Nephron progenitor cell (in vitro differentiated cells): ENCODE measurements around the gene FARP2.
"Not testable (repeated sequence)": the region's sequence is repeated elsewhere in the genome, so short reads cannot be mapped to it uniquely, and the experiment has no call there.

ENCODE experiments used
- DNase-seq: peaks from one replicate; pipeline ENCODE4 v3.0.0; 2021
- H3K27ac Mint-ChIP-seq: 2 replicates; pipeline ENCODE4 v1.8.0; 2021; ENCODE audit warnings: mild to moderate bottlenecking, moderate library complexity, mixed read lengths
- H3K27me3 Mint-ChIP-seq: 2 replicates; pipeline ENCODE4 v1.8.0; 2021; ENCODE audit warnings: mild to moderate bottlenecking, low read depth, mixed read lengths; ENCODE audit not compliant: poor library complexity
- H3K36me3 Mint-ChIP-seq: 2 replicates; pipeline ENCODE4 v1.8.0; 2021; ENCODE audit warnings: low read depth, mixed read lengths
- H3K4me1 Mint-ChIP-seq: 2 replicates; pipeline ENCODE4 v1.8.0; 2021; ENCODE audit warnings: mixed read lengths
- H3K4me3 Mint-ChIP-seq: 2 replicates; pipeline ENCODE4 v1.8.0; 2021; ENCODE audit warnings: mild to moderate bottlenecking, moderate library complexity, mixed read lengths
- H3K9me3 Mint-ChIP-seq: 2 replicates; pipeline ENCODE4 v1.8.0; 2021; ENCODE audit warnings: mild to moderate bottlenecking, moderate library complexity, mixed read lengths
- TF ChIP-seq, protein P1 (sequence below): fragments of 200-600 bp; sonication (generic); IDR thresholded peaks from 2 replicates; pipeline ENCODE4 v1.5.0; 2021; ENCODE audit warnings: antibody characterized with exemption

Gene FARP2

GRCh38 chr2:241399941-241400922 lies 44.1 kb downstream of the FARP2 start:
- H3K4me1 Mint-ChIP-seq, result no peaks in the 10 kb centered on the region
- no peak overlapping the region for H3K27ac Mint-ChIP-seq
- no peaks in the 10 kb centered on the region for H3K9me3 Mint-ChIP-seq
- no peak for DNase-seq
- H3K27me3 Mint-ChIP-seq, result peaks cover 5% of the 10 kb centered on the region
- H3K36me3 Mint-ChIP-seq, result peaks cover 15% of the 10 kb centered on the region
- TF ChIP-seq, protein P1, sequence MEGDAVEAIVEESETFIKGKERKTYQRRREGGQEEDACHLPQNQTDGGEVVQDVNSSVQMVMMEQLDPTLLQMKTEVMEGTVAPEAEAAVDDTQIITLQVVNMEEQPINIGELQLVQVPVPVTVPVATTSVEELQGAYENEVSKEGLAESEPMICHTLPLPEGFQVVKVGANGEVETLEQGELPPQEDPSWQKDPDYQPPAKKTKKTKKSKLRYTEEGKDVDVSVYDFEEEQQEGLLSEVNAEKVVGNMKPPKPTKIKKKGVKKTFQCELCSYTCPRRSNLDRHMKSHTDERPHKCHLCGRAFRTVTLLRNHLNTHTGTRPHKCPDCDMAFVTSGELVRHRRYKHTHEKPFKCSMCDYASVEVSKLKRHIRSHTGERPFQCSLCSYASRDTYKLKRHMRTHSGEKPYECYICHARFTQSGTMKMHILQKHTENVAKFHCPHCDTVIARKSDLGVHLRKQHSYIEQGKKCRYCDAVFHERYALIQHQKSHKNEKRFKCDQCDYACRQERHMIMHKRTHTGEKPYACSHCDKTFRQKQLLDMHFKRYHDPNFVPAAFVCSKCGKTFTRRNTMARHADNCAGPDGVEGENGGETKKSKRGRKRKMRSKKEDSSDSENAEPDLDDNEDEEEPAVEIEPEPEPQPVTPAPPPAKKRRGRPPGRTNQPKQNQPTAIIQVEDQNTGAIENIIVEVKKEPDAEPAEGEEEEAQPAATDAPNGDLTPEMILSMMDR, result no peak
- no peak overlapping the region for H3K4me3 Mint-ChIP-seq

GRCh38 chr2:241408849-241409248 lies 52.8 kb downstream of the FARP2 start:
- peaks cover 6% of the 10 kb centered on the region for H3K4me1 Mint-ChIP-seq
- H3K27ac Mint-ChIP-seq, result no peak overlapping the region
- H3K27me3 Mint-ChIP-seq, result no peaks in the 10 kb centered on the region
- no peak for DNase-seq
- TF ChIP-seq, protein P1, result no peak
- no peak overlapping the region for H3K4me3 Mint-ChIP-seq
- no peaks in the 10 kb centered on the region for H3K9me3 Mint-ChIP-seq
- H3K36me3 Mint-ChIP-seq, result peaks cover 17% of the 10 kb centered on the region

DNA sequence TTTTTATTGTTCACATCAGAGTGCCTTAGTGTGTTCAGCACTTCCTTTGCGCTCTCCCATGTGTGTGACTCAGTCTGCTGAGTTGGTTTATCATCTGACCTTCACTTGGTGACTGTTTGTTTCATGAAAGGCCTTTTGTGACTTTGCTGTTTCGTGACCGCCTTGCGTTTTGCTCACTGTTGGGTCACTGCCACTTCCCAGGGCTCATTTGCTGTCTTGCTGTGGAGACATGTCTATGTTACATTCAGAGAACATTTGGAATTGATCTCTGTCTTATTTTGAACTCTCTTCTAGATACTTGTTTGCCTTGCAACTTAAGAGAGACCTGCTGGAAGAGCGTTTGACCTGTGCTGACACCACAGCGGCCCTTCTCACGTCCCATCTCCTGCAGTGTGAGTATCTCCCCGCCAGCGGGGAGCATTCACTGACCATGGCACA lies 54.7 kb downstream of the FARP2 start:
- no peak for DNase-seq
- peak overlapping the region; percentile 87 for H3K27ac Mint-ChIP-seq

DNA sequence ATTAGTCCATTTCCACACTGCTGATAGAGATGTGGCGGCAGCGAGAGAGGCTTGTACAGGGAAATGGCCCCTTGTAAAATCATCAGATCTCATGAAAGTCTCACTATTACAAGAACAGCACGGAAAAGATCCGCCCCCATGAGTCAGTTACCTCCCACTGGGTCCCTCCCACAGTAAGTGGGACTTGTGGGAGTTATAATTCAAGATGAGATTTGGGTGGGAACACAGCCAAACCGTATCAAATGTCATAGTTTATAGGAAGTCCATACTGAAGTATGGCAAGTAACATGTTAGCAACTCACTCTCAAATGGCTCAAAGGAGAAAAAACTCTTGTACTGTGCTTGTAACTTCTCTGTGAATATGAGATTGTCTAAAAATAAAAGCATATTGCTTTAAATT lies 56.1 kb downstream of the FARP2 start:
- H3K4me1 Mint-ChIP-seq, result peaks cover 6% of the 10 kb centered on the region
- H3K27me3 Mint-ChIP-seq, result no peaks in the 10 kb centered on the region
- H3K36me3 Mint-ChIP-seq, result peaks cover 21% of the 10 kb centered on the region
- no peak overlapping the region for H3K4me3 Mint-ChIP-seq
- H3K27ac Mint-ChIP-seq, result peak overlapping the region; percentile 34
- H3K9me3 Mint-ChIP-seq, result no peaks in the 10 kb centered on the region
- TF ChIP-seq, protein P1, result no peak
- no peak for DNase-seq

More for the DNA sequence above, 54.7 kb downstream of the FARP2 start:
- TF ChIP-seq, protein P1, result no peak
- Mint-ChIP-seq H3K4me1 (peaks cover 6% of the 10 kb centered on the region), H3K36me3 (peaks cover 21% of the 10 kb centered on the region), H3K9me3 (no peaks in the 10 kb centered on the region), H3K4me3 (no peak overlapping the region), H3K27me3 (no peaks in the 10 kb centered on the region)

GRCh38 chr2:241413501-241413900 lies 57.4 kb downstream of the FARP2 start:
- Mint-ChIP-seq H3K36me3 (peaks cover 26% of the 10 kb centered on the region), H3K27ac (peak overlapping the region; percentile 22)
- not testable (repeated sequence) for H3K4me3 Mint-ChIP-seq, H3K9me3 Mint-ChIP-seq, H3K27me3 Mint-ChIP-seq, DNase-seq, H3K4me1 Mint-ChIP-seq

DNA sequence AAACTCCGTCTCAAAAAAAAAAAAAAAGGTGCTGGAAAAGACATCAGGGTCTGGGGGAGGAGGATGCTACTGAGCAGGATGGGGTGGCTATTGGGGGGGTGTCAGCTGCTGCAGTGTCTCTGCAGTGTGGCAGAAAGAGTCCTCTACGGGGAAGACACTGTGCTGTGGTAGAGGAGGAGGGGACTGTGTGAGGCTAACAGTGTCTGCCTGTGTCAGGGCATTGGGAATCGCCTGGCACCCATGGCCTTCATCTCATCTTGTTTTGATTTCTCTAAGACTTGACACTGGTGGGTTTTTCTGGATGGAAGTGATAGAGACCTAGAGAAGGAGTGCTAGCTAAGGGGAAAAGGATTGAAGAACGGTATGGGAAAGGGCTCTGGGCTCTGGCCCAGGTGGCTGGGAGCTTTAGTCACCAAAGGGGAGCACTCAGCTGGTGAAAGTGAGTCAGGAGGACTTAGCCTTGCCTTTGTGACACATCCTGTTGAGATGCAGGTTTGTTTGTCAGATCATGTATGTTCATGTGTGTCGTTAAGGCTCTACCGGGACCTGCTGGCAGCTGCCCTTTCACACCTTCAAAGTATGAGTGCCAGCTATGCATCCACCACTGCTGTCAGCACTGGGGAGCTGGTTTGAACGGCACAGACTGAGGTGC lies 58.0 kb downstream of the FARP2 start:
- DNase-seq, result no peak
- TF ChIP-seq, protein P1, result no peak
- Mint-ChIP-seq H3K9me3 (no peaks in the 10 kb centered on the region), H3K4me1 (peaks cover 6% of the 10 kb centered on the region), H3K27ac (peak overlapping the region; percentile 22), H3K27me3 (no peaks in the 10 kb centered on the region), H3K36me3 (peaks cover 26% of the 10 kb centered on the region), H3K4me3 (no peak overlapping the region)
